RWPE2 (cell line): ENCODE measurements around the gene HCAR2.
A peak's percentile ranks its signal among the peaks of the same experiment; 100 is the strongest.
"Not testable (repeated sequence)": the region's sequence is repeated elsewhere in the genome, so short reads cannot be mapped to it uniquely, and the experiment has no call there.

ENCODE experiments used
- ATAC-seq: fragments of 200-7000 bp; cut with Tn5 transposase; 3 replicates; pipeline ENCODE4 v1.9.1; 2021; ENCODE audit warnings: low read depth
- DNase-seq: peaks from one replicate; pipeline ENCODE4 v3.0.0-alpha.2; 2020; ENCODE audit warnings: low spot score
- H3K27ac ChIP-seq: fragments of 450-650 bp; 2 replicates; pipeline ENCODE4 v1.5.1; 2017; ENCODE audit warnings: mild to moderate bottlenecking; ENCODE audit not compliant: poor library complexity, severe bottlenecking
- H3K27me3 ChIP-seq: fragments of 250-450 bp; sonication (Bioruptor Pico); 2 replicates; pipeline ENCODE4 v1.5.1; 2021; ENCODE audit warnings: mild to moderate bottlenecking, moderate library complexity; ENCODE audit not compliant: insufficient read depth, poor library complexity, severe bottlenecking
- H3K36me3 ChIP-seq: fragments of 250-450 bp; sonication (Bioruptor Pico); 2 replicates; pipeline ENCODE4 v1.5.1; 2020; ENCODE audit warnings: low read depth, mild to moderate bottlenecking, moderate library complexity
- H3K4me1 ChIP-seq: fragments of 250-450 bp; sonication (Bioruptor Pico); 2 replicates; pipeline ENCODE4 v1.5.1; 2021; ENCODE audit warnings: mild to moderate bottlenecking, moderate library complexity; ENCODE audit not compliant: insufficient read depth, poor library complexity, severe bottlenecking
- H3K4me3 ChIP-seq: fragments of 250-450 bp; sonication (Bioruptor Pico); 2 replicates; pipeline ENCODE4 v1.5.1; 2021; ENCODE audit warnings: mild to moderate bottlenecking, moderate library complexity; ENCODE audit not compliant: severe bottlenecking
- H3K9me3 ChIP-seq: fragments of 250-450 bp; sonication (Bioruptor Pico); 2 replicates; pipeline ENCODE4 v1.5.1; 2021; ENCODE audit warnings: mild to moderate bottlenecking, moderate library complexity; ENCODE audit not compliant: severe bottlenecking
- CTCF ChIP-seq: fragments of 450-650 bp; IDR thresholded peaks from one replicate; pipeline ENCODE4 v1.5.1; 2017; ENCODE audit warnings: mild to moderate bottlenecking, moderate library complexity; ENCODE audit not compliant: poor library complexity, severe bottlenecking

The HCAR2 gene

GRCh38 chr12:122702890-122703611 is at the start of gene HCAR2:
HCAR2 (minus strand) TSS chr12:122703357; CDS start chr12:122703283, 74 bp downstream.
- ATAC-seq = peak; percentile 62
- not testable (repeated sequence) for H3K27me3 ChIP-seq, H3K36me3 ChIP-seq, H3K9me3 ChIP-seq, DNase-seq, H3K4me3 ChIP-seq
- Histone ChIP-seq H3K27ac (peak within 1 kb of the TSS; percentile 44), H3K4me1 (peaks cover 23% of the 10 kb centered on the region)

GRCh38 chr12:122752464-122753318 is 49.5 kb upstream of the HCAR2 start, which contains the start of gene DENR:
DENR (plus strand) TSS chr12:122752824; CDS start chr12:122753702, 878 bp downstream.
- ATAC-seq = peak; percentile 97
- Histone ChIP-seq H3K36me3 (peaks cover 41% of the 10 kb centered on the region), H3K4me1 (peaks cover 14% of the 10 kb centered on the region), H3K4me3 (peak within 1 kb of the TSS; percentile 72), H3K9me3 (no peaks in the 10 kb centered on the region), H3K27me3 (no peaks in the 10 kb centered on the region), H3K27ac (peak within 1 kb of the TSS; percentile 65)
- peak; percentile 98 for TF ChIP-seq CTCF
- peak; percentile 99 for DNase-seq

- Histone ChIP-seq H3K27ac (peak overlapping the region; percentile 65), H3K4me1 (peaks cover 14% of the 10 kb centered on the region), H3K36me3 (peaks cover 24% of the 10 kb centered on the region)
- not testable (repeated sequence) for ATAC-seq, H3K9me3 ChIP-seq, H3K27me3 ChIP-seq, DNase-seq, H3K4me3 ChIP-seq
These were observed 47.8 kb upstream of the HCAR2 start for GRCh38 chr12:122750781-122751515.

GRCh38 chr12:122749569-122750332 is 46.6 kb upstream of the HCAR2 start:
- peaks cover 12% of the 10 kb centered on the region for H3K36me3 ChIP-seq
- no peak overlapping the region for H3K27ac ChIP-seq
- no peak for ATAC-seq
- no peak for DNase-seq
- no peak overlapping the region for H3K4me3 ChIP-seq
- no peak for TF ChIP-seq CTCF
- H3K9me3 ChIP-seq = no peaks in the 10 kb centered on the region
- H3K27me3 ChIP-seq = no peaks in the 10 kb centered on the region
- H3K4me1 ChIP-seq = peaks cover 14% of the 10 kb centered on the region

- Histone ChIP-seq H3K27ac (no peak overlapping the region), H3K9me3 (no peaks in the 10 kb centered on the region), H3K4me3 (no peak overlapping the region), H3K27me3 (no peaks in the 10 kb centered on the region), H3K4me1 (peaks cover 6% of the 10 kb centered on the region), H3K36me3 (no peaks in the 10 kb centered on the region)
- DNase-seq (no peak), ATAC-seq (no peak)
- no peak for TF ChIP-seq CTCF
These were observed 44.3 kb upstream of the HCAR2 start for GRCh38 chr12:122747224-122748135.
